ENCODE data around the gene GPR135. TPM values are rescaled to one million over a fixed set of nuclear protein-coding genes. Genes with fewer than 3 reads are reported as not detected.

GPR135 gene
- total RNA-seq, 1 experiment from 2014 or later = 6.7 TPM

DNA sequence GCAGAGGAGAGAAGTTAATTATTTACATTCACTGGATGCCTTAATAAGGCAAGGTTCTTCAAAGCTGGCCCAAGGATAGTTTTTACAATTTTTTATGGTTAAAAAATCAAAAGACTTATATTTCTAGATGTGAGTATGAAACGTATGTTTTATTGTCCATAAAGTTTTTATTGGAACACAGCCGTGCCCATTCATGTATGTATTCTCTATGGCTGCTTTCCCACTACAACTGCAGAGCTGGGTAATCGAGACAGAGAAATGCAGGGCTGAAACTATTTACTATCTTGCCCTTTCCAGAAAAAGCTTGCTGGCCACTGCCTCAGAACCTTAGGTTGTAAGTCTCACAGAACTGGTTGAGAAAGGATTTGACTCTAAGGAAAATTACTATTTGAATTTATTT lies 35.6 kb upstream of the GPR135 start:
- POLR2A ChIA-PET (ENCODE audit: unreplicated experiment) = no interaction called here
- intact Hi-C loops (cut with micrococcal nuclease) = no loop called here
- no peak overlapping the region for H2AFZ ChIP-seq (ENCODE audit: low read length)

DNA sequence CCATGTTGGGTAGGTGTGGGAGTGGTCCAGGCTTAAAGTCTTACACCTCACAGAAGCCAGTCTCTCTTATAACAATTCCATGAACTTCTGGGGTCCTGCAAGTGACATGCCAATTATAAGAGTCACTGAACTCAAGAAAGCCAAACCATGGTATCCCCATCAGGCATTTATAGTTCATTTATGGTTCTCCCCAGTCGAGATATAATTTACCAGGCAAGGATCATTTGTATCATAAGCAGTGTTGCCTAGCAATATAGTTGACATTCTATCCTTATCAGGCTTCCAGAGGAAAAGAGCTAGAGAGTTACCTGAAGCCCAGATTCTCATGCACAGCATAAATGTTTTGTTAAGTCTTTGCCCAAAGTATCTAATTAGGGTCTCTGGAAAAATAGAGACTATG lies 27.2 kb upstream of the GPR135 start:
- no peaks in the 10 kb centered on the region for H3K27me3 ChIP-seq (ENCODE audit: low read length)
- H3F3A ChIP-seq (ENCODE audit: low read length, unreplicated experiment) = no peaks in the 10 kb centered on the region
- H3K79me2 ChIP-seq (ENCODE audit: low read length) = peaks cover 4% of the 10 kb centered on the region; the same call in 1 of the 2 replicates
- DNase-seq = no peak
- no peak overlapping the region for H3K4me3 ChIP-seq (ENCODE audit: low read length)
- no peaks in the 10 kb centered on the region for H4K20me1 ChIP-seq (ENCODE audit: low read length)
- no peaks in the 10 kb centered on the region for H3K9me2 ChIP-seq (replicated peaks; ENCODE audit: low read length)
- ATAC-seq = no peak
- no peak overlapping the region for H3K9ac ChIP-seq (ENCODE audit: low read length)
- POLR2A ChIA-PET (ENCODE audit: unreplicated experiment) = no interaction called here
- H3K27ac ChIP-seq (ENCODE audit: low read length) = no peak overlapping the region
- CTCF ChIA-PET = no interaction called here
- no TSS peak for BruUV-seq (replicated peaks)
- no peak overlapping the region for H3K4me2 ChIP-seq (ENCODE audit: low read length)
- TF ChIP-seq EZH2phosphoT487 (IDR thresholded peaks at IDR 0.05; ENCODE audit: borderline replicate concordance, low read length) (no peak), EZH2 (IDR thresholded peaks at IDR 0.05; ENCODE audit: low read length, unreplicated experiment) (no peak)
- TF ChIP-seq, protein P1, sequence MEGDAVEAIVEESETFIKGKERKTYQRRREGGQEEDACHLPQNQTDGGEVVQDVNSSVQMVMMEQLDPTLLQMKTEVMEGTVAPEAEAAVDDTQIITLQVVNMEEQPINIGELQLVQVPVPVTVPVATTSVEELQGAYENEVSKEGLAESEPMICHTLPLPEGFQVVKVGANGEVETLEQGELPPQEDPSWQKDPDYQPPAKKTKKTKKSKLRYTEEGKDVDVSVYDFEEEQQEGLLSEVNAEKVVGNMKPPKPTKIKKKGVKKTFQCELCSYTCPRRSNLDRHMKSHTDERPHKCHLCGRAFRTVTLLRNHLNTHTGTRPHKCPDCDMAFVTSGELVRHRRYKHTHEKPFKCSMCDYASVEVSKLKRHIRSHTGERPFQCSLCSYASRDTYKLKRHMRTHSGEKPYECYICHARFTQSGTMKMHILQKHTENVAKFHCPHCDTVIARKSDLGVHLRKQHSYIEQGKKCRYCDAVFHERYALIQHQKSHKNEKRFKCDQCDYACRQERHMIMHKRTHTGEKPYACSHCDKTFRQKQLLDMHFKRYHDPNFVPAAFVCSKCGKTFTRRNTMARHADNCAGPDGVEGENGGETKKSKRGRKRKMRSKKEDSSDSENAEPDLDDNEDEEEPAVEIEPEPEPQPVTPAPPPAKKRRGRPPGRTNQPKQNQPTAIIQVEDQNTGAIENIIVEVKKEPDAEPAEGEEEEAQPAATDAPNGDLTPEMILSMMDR (conservative IDR thresholded peaks at IDR 0.05; ENCODE audit: low read depth, low read length) = no peak
- H3K4me1 ChIP-seq (ENCODE audit: insufficient read depth, low read length) = no peaks in the 10 kb centered on the region
- H3K36me3 ChIP-seq (ENCODE audit: low read depth, low read length) = peaks cover 72% of the 10 kb centered on the region
- no peak overlapping the region for H2AFZ ChIP-seq (ENCODE audit: low read length)
- H3K9me3 ChIP-seq (ENCODE audit: low read length) = no peaks in the 10 kb centered on the region
- intact Hi-C loops (cut with micrococcal nuclease) = no loop called here

More for the DNA sequence above, 35.6 kb upstream of the GPR135 start:
- ATAC-seq (peak; percentile 56), DNase-seq (no peak)
- H3K27me3 ChIP-seq (ENCODE audit: low read length) = no peaks in the 10 kb centered on the region
- H3F3A ChIP-seq (ENCODE audit: low read length, unreplicated experiment) = no peaks in the 10 kb centered on the region
- no peak for TF ChIP-seq EZH2 (IDR thresholded peaks at IDR 0.05; ENCODE audit: low read length, unreplicated experiment)
- TF ChIP-seq, protein P1 (conservative IDR thresholded peaks at IDR 0.05; ENCODE audit: low read depth, low read length) = no peak
- TF ChIP-seq EZH2phosphoT487 (IDR thresholded peaks at IDR 0.05; ENCODE audit: borderline replicate concordance, low read length) = no peak
- H3K9ac ChIP-seq (ENCODE audit: low read length) = no peak overlapping the region
- H3K4me2 ChIP-seq (ENCODE audit: low read length) = no peak overlapping the region
- CTCF ChIA-PET = no interaction called here
- no peak overlapping the region for H3K4me3 ChIP-seq (ENCODE audit: low read length)
- H4K20me1 ChIP-seq (ENCODE audit: low read length) = no peaks in the 10 kb centered on the region
- no peaks in the 10 kb centered on the region for H3K4me1 ChIP-seq (ENCODE audit: insufficient read depth, low read length)
- H3K9me2 ChIP-seq (replicated peaks; ENCODE audit: low read length) = no peaks in the 10 kb centered on the region
- H3K79me2 ChIP-seq (ENCODE audit: low read length) = no peaks in the 10 kb centered on the region
- BruUV-seq (replicated peaks) = no TSS peak
- H3K9me3 ChIP-seq (ENCODE audit: low read length) = no peaks in the 10 kb centered on the region
- H3K36me3 ChIP-seq (ENCODE audit: low read depth, low read length) = peaks cover 51% of the 10 kb centered on the region; the same call in 1 of the 2 replicates
- no peak overlapping the region for H3K27ac ChIP-seq (ENCODE audit: low read length)

DNA sequence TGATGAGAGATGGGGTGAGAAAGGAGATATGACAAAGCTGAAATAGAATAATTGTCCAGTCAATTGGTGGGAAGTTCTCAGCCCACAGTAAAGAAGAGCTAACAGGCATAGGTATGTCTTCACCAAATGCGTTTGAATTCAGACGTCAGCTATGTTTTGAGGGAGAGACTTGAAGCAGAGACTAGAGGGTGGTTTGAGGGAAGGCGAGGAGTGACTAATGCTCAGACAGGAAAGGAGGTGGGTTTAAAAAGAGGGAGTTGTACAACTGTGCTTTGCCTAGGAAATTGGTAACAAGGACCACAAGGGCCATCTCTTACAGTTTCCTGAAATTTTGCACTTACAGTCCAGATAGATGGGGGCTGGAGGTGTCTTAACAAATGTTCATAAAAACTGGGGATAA lies 25.6 kb upstream of the GPR135 start:
- Histone ChIP-seq H4K20me1 (ENCODE audit: low read length) (no peaks in the 10 kb centered on the region), H3K4me2 (ENCODE audit: low read length) (no peak overlapping the region), H3F3A (ENCODE audit: low read length, unreplicated experiment) (no peaks in the 10 kb centered on the region), H3K9me3 (ENCODE audit: low read length) (no peaks in the 10 kb centered on the region), H3K4me1 (ENCODE audit: insufficient read depth, low read length) (peaks cover 9% of the 10 kb centered on the region), H3K4me3 (ENCODE audit: low read length) (no peak overlapping the region), H2AFZ (ENCODE audit: low read length) (no peak overlapping the region), H3K36me3 (ENCODE audit: low read depth, low read length) (peaks cover 67% of the 10 kb centered on the region), H3K27ac (ENCODE audit: low read length) (no peak overlapping the region), H3K9ac (ENCODE audit: low read length) (no peak overlapping the region), H3K9me2 (replicated peaks; ENCODE audit: low read length) (no peaks in the 10 kb centered on the region), H3K79me2 (ENCODE audit: low read length) (peaks cover 19% of the 10 kb centered on the region), H3K27me3 (ENCODE audit: low read length) (no peaks in the 10 kb centered on the region)
- intact Hi-C loops (cut with micrococcal nuclease) = no loop called here
- BruUV-seq (replicated peaks) = no TSS peak
- no peak for DNase-seq
- POLR2A ChIA-PET (ENCODE audit: unreplicated experiment) = no interaction called here
- TF ChIP-seq EZH2phosphoT487 (IDR thresholded peaks at IDR 0.05; ENCODE audit: borderline replicate concordance, low read length) (no peak), EZH2 (IDR thresholded peaks at IDR 0.05; ENCODE audit: low read length, unreplicated experiment) (no peak)
- TF ChIP-seq, protein P1 (conservative IDR thresholded peaks at IDR 0.05; ENCODE audit: low read depth, low read length) = no peak
- peak; percentile 33; the same call in 1 of the 2 replicates for ATAC-seq
- CTCF ChIA-PET = no interaction called here
